ENCODE measurements around the gene LAPTM5.
A peak's percentile ranks its signal among the peaks of the same experiment; 100 is the strongest.
"Not testable (repeated sequence)": the region's sequence is repeated elsewhere in the genome, so short reads cannot be mapped to it uniquely, and the experiment has no call there.

The LAPTM5 gene

GRCh38 chr1:30768830-30769718 is 11.5 kb upstream of the LAPTM5 start:
- no peak for DNase-seq

- DNase-seq, result no peak
Measured at GRCh38 chr1:30768159-30768829, 10.7 kb upstream of the LAPTM5 start.

GRCh38 chr1:30766948-30767347 is 9.4 kb upstream of the LAPTM5 start:
- DNase-seq, result not testable (repeated sequence)

GRCh38 chr1:30765556-30766434 is 8.2 kb upstream of the LAPTM5 start:
- no peak for DNase-seq

- no peak for DNase-seq
Measured at GRCh38 chr1:30764939-30765555, 7.5 kb upstream of the LAPTM5 start.

GRCh38 chr1:30764396-30764795 is 6.8 kb upstream of the LAPTM5 start:
- DNase-seq, result no peak

- DNase-seq, result peak; percentile 73
Measured at GRCh38 chr1:30763651-30764248, 6.2 kb upstream of the LAPTM5 start.

- DNase-seq, result no peak
Measured at GRCh38 chr1:30762930-30763650, 5.5 kb upstream of the LAPTM5 start.

GRCh38 chr1:30762152-30762929 is 4.8 kb upstream of the LAPTM5 start:
- no peak for DNase-seq

GRCh38 chr1:30761381-30762151 is 4.0 kb upstream of the LAPTM5 start:
- DNase-seq, result no peak

- peak; percentile 58 for DNase-seq
Measured at GRCh38 chr1:30760596-30761324, 3.2 kb upstream of the LAPTM5 start.

GRCh38 chr1:30759718-30760281 is 2.2 kb upstream of the LAPTM5 start:
- DNase-seq, result no peak

GRCh38 chr1:30758785-30759380 is 1.3 kb upstream of the LAPTM5 start:
- no peak for DNase-seq

GRCh38 chr1:30758121-30758688 is 631 bp upstream of the LAPTM5 start:
- no peak for DNase-seq

- DNase-seq, result peak; percentile 73
Measured at GRCh38 chr1:30756545-30757351, 826 bp downstream of the LAPTM5 start.

- DNase-seq, result no peak
Measured at GRCh38 chr1:30756206-30756544, 1.4 kb downstream of the LAPTM5 start.

GRCh38 chr1:30755746-30756145 is 1.8 kb downstream of the LAPTM5 start:
- no peak for DNase-seq
